HEK293 (cell line): ENCODE results near the gene TIAM2.

ENCODE experiments used
- TF ChIP-seq, protein P1 (sequence below): fragments of 450-650 bp; formaldehyde crosslinking; IDR thresholded peaks from 2 replicates; pipeline ENCODE4 v1.5.1; 2016; ENCODE audit warnings: missing biosample characterization, missing genetic modification characterization
- TF ChIP-seq, protein P2 (sequence below): fragments of 450-650 bp; formaldehyde crosslinking; IDR thresholded peaks from 2 replicates; pipeline ENCODE4 v1.5.1; 2017; ENCODE audit warnings: missing biosample characterization, missing genetic modification characterization

DNA sequence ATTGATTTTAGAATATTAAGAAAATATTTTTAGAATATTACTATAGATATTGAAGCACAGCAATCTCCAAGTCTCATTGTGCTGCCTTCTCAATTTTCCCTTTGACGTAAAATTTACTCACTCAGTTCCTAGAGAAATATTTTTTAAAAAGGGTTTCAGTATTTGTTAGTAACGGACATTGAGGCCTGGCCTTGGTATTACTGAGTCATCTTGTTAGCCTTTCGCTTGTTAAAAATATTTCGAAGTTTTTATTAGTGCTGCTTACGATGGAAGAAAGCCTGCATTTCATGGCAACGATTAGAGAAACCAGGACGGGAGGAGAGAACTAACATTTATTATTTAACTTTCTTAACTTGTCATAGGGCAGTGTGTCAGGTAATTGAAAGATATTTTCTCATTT lies 82.2 kb downstream of the TIAM2 start:
- TF ChIP-seq, protein P1, sequence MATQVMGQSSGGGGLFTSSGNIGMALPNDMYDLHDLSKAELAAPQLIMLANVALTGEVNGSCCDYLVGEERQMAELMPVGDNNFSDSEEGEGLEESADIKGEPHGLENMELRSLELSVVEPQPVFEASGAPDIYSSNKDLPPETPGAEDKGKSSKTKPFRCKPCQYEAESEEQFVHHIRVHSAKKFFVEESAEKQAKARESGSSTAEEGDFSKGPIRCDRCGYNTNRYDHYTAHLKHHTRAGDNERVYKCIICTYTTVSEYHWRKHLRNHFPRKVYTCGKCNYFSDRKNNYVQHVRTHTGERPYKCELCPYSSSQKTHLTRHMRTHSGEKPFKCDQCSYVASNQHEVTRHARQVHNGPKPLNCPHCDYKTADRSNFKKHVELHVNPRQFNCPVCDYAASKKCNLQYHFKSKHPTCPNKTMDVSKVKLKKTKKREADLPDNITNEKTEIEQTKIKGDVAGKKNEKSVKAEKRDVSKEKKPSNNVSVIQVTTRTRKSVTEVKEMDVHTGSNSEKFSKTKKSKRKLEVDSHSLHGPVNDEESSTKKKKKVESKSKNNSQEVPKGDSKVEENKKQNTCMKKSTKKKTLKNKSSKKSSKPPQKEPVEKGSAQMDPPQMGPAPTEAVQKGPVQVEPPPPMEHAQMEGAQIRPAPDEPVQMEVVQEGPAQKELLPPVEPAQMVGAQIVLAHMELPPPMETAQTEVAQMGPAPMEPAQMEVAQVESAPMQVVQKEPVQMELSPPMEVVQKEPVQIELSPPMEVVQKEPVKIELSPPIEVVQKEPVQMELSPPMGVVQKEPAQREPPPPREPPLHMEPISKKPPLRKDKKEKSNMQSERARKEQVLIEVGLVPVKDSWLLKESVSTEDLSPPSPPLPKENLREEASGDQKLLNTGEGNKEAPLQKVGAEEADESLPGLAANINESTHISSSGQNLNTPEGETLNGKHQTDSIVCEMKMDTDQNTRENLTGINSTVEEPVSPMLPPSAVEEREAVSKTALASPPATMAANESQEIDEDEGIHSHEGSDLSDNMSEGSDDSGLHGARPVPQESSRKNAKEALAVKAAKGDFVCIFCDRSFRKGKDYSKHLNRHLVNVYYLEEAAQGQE = no peak
- TF ChIP-seq, protein P2, sequence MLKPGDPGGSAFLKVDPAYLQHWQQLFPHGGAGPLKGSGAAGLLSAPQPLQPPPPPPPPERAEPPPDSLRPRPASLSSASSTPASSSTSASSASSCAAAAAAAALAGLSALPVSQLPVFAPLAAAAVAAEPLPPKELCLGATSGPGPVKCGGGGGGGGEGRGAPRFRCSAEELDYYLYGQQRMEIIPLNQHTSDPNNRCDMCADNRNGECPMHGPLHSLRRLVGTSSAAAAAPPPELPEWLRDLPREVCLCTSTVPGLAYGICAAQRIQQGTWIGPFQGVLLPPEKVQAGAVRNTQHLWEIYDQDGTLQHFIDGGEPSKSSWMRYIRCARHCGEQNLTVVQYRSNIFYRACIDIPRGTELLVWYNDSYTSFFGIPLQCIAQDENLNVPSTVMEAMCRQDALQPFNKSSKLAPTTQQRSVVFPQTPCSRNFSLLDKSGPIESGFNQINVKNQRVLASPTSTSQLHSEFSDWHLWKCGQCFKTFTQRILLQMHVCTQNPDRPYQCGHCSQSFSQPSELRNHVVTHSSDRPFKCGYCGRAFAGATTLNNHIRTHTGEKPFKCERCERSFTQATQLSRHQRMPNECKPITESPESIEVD = no peak
